HG02938 (cell line): ENCODE measurements around the gene GBE1.

Experiments used
- ATAC-seq: cut with Tn5 transposase; IDR thresholded peaks from one replicate; pipeline ENCODE4 v1.9.1; 2021; ENCODE audit warnings: mild to moderate bottlenecking, moderate library complexity; ENCODE audit not compliant: unreplicated experiment

GBE1 gene

DNA sequence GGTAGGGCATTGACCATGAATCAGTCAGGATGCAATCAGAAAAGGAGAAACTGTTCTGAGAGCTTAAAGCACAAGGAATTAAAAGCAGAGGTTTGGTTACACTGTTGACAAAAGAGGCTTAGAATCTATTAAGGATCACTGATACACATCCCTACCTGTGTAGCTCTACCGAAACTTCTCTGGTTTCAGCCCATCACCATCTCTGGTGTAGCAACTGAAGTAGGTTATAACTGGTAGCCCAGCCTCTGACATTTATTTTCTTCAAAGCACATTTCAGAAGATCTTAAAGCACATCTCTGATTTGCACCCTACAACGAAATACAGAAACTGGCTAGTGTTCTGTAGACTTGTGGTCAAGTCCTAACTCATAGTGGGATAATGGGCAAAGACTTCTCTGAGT lies 283.7 kb downstream of the GBE1 start:
- ATAC-seq = no peak

DNA sequence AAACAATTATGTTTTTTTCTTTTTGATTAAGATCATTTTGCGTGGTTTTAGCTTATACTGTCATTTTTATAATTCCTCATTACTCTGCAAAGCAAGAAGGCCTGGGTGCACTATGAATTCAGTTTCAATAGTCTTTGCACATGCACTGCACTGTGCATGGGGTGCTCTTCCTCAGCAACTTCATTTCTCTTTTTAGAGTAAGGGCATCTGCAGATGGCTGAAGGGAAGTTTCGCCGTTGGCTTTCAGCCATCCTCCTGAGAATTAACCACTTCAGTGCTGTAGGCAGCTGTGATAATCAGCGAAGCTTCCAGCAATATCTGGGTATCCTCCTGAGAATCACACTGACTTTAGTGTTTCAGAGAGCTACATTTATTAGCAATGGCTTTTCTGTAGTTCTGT lies 284.8 kb downstream of the GBE1 start:
- no peak for ATAC-seq

DNA sequence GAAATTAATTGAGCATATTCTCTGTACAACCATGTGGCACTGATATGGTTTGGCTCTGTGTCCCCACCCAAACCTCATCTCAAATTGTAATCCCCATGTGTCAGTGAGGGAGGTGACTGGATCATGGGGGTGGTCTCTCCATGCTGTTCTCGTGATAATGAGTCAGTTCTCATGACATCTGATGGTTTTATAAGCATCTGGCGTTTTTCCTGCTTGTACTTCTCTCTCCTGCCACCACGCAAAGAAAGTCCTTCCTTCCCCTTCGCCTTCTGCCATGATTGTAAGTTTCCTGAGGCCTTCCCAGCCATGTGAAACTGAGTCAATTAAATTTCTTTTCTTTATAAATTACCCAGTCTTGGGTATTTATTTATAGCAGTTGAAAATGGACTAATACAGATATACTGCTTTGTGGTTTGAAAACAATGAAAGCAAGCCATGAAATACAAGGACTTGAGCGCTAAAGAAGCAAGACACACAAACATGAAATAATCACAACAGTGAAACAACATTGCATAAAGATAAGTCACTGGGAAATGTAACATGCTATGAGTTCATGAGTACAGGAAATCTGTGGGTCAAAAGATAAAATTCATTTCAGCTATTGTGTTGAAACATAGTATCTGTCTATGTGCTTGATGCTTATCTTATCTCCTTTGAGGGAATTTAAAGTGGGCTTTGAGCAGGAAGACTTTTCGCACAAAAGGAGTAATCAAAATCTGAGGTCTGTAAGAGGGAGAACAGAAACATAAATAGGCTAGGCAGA lies 288.7 kb downstream of the GBE1 start:
- ATAC-seq = no peak

DNA sequence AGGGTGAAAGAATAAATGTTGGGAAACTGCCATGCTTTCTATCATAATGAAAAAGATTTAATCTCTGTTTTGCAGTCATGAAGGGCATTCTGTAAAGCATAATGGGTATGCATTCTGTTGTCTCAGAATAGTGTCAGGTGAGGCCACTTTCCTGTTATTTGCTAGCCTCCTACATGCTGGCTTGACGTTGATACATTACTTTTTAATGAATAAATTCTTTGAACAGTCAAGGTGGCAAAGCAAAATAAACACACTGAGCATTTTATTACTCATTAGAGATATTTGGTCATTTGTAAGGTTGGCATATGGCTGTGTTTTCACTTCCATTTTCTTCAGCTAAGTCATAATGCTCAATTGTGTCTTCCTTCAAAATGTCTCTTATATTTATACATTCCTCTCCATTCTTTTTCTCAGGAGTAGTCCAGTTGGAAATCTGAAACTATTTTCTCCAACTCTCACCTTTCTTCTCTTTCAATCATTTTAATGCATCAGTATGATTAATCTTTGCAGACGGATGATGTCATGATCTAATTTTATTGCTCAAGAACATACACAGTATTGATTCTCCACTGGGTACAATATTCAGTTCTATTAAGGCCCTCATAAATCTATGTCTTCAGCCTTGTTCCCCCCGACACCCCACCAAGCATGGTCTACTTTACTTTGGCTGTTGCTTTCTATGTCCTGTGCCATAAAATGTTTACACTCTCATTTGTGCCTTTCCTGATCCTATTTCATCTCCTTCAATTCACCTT lies 290.7 kb downstream of the GBE1 start:
- no peak for ATAC-seq

DNA sequence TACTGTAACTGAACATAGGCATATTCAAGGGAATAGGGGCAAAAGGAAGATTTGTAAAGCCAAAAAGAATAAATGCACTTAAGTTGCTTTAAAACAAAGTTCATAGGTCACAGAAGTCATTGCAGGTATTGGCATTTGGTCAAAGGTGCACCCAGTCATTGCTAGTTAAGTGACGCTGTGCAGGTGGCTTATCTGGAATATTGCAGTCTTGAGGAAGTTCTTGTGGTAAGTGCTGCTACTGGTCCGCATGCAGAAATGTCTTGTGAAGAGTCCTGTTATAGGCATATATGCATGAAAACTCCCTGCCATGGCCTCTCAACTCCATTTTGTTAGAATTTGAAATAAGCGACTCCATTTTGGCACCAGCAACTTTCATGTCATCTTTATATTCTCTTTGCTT lies 293.1 kb downstream of the GBE1 start:
- no peak for ATAC-seq

DNA sequence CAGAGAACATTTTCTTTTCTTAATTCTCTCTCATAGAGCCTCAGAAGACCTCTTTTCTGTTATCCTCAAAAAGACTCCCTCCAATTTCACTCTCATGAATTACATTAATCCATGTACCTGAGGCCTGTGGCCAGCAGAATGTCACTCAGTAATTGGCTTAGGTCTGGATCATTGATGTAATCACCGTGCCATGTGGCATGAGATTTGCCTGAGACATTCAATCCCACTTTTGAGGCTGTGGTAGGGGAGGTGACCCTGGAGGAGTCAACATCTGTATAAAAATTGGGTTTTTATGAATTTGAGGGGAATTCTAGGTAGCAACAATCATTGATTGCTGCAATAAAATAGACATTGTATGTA lies 295.3 kb downstream of the GBE1 start:
- no peak for ATAC-seq

DNA sequence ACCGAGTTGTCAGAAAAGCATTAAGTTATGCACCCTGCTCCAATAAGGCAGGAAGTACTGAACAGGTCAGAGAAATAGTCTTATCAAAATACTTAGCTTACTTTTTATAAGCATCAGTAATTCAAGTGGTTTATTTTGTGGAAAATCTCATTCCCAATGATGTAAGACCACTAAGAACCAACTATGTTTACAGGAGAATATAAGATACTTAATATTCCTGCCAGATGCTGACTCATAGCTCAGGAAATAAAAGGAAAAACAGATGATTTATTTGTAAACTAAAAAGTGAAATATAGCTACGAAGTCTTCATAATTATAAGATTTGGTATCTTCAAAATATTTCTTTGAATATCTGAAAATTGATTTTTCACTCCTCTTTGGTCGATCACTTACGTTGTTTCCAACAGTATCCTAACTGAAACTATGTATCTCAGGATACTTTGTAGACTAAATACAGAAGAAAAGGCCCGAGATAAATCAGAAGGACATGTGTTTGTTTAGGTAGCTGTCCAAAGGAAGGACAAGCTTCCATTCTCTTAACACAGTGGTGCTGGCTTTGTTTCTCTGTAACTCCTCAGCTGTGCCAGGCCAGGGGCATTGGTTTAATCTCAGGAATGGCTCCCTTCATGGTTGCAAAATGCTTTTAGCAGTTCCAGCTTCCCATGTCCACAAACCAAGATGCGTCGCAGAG lies 295.8 kb downstream of the GBE1 start:
- ATAC-seq = no peak

DNA sequence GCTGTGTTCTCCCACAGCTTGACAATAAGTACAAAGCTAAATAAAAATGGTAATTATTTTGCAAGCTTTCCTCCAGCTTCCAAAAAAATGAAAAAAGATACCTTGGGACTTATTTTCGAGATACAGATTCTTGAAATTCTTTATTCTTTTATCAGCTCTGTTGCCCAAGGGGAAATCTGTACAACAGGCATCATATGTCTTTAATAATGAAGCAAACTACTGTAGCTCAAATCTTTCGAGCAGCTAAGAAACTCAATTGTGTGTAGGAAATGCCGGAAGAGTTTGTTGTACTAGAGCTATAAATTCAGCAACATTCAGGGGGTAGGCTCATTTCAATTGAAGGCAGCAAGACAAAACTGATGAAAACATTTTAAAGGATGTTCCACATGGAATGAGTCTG lies 297.7 kb downstream of the GBE1 start:
- ATAC-seq = no peak

DNA sequence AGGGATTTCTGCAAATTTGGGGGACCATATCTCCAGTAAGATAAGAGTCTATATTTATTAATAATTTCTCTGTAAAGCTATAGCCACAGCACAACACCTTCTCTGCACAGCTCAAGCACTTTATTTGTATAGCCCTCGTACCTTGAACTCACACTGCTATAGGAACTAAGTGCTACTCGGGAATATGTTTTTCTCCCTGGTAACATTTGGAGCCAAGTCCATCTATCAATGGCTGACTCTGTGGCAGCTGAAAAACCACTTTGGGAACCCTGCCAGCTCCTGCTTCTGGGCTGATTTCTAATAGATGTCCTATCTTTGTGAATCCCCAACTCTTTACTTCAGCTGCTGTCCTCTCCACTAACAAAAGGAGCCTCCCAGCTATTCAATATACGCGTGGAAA lies 298.5 kb downstream of the GBE1 start:
- no peak for ATAC-seq

DNA sequence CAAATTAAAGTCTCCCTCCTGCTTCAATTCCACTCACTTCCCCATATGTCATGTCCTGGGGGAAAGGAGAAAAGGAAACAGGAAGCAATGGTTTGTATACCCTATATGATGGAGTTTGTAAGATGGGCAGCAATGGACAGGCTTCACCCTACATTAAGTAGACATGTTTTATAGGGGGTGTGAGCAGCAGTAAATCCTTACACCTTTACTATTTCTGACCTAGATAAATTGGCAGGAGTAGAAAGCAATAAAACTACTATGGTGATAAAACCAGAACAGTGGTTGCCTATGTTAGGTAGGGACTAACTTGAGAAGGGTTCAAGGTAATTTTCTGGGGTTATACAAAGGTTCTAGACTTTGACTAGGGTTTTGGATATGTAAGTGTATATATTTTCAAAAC lies 301.7 kb downstream of the GBE1 start:
- no peak for ATAC-seq

DNA sequence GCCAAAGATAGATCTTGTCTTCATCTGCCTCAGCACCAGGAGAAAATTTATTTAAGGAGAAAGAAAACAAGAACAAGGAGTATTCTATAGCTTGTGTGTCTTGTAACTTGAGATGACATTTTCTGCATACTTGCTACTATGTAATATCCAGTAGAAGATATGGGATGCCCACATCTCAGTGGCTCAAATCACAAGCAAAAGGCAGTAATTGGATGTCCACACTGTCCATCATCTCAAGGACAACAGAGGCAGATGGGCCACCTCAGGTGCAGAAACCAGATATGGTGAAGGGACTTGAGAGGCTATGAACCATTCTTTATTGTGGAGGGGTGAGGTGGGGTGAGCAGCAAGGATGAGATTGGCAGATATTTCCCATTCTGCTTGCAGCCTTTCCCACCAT lies 309.0 kb downstream of the GBE1 start:
- ATAC-seq = no peak

DNA sequence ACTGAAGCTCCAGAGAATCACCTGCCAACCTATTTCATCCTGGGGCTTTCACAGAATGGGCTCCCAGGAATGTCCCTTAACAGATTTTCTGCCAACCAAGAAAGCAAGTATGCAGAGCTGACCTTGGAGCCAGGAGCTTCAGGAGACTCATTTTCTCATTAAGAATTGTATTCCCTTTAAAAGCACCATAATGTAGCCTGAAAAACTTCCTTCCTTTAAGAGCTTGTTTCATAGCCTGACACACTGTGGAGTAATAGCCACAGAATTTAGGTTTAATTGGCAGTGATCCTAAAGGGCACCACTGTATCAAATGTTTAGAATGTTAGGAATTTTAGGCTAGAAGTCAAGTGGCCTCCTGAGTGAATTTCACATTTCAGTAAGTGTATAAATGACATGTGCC lies 309.8 kb downstream of the GBE1 start:
- no peak for ATAC-seq

DNA sequence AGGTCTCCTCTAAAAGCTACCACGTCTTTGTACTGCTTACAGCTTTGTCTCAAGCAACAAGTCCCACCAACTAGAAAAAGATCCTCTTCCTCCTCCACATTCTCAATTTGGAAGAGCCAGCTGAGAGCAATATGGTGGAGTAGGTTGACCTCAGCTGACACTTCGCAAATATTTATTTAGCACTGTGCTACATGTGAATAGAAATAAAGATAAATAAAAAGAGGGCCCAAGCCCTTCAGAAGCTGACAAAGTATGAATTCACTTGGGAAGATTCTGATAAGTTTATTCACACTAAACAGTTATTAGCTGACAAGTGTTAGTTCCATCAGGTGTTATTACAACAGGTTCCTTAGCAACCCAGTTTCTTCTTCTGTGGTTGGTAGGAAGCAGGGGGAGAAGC lies 310.3 kb downstream of the GBE1 start:
- ATAC-seq = no peak

DNA sequence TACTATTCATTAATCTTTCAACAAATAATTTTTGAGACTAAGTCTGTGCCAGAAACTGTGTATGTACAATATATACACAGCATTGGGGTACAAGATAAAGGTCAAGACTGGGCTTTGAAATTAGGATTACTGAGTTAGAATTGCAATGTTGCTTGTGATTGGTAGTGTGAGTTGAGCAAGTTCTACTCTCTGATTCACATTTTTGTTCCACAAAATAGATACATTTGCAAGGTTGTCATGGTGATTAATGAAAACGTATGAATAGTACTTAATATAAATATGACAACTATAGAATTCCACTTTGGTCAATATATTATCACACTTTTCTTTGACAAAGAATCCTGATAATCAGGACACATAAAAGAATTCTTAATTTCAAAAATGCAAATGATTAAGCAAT lies 314.6 kb downstream of the GBE1 start:
- no peak for ATAC-seq

DNA sequence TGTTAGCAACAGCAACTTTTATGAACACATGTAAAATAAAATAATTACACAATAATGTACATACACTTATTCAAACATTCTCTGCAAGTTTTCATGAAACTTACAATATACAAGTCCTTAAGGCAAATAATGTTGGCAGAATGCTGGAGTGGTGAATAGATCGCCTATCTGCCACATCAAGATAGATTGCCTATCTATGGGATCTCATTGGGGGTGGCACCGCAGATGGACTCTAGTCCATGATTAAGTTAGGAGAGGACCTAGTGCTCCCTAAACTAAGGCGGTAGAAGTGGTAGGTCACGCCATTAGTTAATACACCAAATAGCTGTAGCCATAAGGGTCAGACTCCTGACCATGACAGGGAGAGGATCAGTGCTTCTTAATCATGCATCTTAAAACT lies 315.7 kb downstream of the GBE1 start:
- ATAC-seq = no peak

DNA sequence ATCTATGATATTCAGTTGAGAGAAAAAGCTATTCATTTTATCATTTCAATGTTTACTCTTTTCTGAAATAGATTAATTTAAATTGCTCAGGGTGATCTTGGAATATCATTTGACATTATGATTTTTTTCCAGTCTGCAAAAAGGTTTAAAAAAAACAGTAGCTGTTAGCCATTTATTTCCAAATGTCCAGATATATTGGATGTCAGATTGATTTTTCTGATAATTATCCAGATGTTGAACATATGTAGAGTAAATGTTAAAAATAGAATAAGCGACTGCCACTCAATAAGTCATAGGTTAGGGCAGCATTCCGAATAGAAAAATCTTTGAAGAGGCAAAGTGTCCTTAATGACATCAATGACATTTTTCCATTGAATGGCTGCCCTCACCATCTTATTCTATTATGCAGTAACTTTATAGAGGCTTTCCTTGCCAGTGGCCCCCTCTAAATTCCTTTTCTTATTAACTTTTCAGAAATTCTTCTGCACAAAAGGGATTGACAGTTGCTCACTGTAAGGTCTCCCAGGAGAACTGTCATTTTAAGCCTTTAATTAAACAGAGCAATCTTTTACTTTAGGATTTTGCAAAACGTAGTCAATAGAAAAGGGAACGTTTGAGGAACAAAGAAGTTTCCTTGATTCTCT lies 316.5 kb downstream of the GBE1 start:
- no peak for ATAC-seq

DNA sequence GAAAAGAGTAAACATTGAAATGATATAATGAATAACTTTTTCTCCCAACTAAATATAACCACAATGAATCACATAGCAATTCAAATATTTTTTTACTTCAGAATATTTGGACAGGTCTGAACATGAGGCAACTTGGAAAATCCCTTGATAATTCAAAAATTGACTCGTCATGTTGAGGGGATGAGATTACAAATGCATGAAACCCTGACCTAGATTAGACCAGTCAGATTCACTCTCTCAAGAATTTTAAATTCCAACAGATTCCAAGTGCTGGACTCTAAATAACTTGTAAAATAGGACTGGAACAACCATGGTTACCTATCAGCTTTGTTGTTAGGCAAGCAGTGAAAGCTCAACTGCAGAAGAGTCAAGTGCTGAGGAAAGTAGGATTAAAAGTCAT lies 317.5 kb downstream of the GBE1 start:
- no peak for ATAC-seq

DNA sequence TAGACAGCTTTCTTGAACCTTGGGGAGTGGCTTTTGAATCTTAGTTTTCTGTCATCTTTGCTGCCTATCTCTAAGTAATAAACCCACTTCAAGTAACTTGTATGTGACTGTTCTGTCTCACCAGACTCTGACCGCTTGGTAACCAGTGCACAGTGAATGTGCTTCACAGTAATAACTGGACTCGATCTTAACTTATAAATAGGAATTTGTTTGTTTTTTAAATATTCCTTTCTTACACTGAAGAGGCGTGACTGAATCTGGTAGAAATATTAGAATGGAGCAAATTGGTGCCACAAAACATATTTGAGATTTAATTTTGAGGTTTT lies 318.0 kb downstream of the GBE1 start:
- no peak for ATAC-seq

DNA sequence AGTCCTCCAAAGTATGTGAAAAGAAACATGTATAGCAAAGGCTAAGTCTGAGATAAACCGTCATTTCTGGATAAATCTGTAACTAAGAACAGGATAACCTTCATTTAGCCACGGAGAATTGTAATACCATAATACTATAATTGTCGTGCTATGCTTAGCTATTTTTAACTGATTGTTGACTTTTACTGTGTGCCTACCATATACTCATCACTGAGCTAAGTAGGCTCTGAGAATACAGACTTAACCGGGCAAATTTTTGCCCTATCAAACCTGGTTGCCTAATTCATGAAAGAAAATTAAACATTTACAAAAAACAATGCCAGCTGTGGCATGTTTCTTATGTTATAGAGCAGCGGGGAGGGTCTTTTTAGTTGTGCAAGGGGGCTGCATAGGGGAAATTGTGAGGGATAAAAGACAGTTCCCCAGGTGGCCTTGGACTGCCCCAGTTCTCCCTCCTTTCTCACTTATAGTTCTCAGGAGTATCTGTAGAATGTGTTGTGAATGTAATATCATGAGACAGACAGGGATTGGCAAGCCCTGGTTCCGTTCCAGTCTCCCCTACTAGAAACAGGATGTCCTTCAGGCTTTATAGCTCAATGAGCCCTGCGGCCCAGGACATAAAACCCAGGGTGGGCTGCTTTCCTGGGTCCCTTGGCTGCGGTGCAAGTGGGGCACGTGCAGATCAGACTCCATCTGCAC lies 318.5 kb downstream of the GBE1 start:
- no peak for ATAC-seq

DNA sequence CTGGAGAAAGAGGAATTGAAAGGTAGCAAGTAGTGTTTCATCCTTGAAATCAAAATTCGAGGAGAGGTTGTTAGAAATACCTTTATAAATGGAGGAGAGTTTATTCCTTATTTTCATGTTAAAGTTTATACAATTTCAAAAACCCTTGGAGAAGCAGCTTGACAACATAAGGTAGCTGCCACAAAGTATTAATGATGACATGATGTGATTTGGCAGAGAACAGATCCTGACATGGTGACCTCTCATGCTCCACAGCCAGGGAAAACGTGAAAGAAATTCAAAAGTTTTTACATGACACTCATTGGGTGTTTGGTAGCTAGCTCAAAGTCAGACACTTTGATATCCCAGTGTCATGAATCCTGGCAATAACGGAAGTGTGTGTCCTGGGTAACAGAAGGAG lies 320.8 kb downstream of the GBE1 start:
- ATAC-seq = no peak
